Calu3 (cell line): ENCODE results near the gene TSPAN9. TPM values are rescaled to one million over a fixed set of nuclear protein-coding genes. Genes with fewer than 3 reads are reported as not detected.

Experiments used
- BruUV-seq: library from RNA; stranded (reverse); fragments of 400-500 nt; replicated peaks from 2 replicates; lab custom pipeline; 2021; lab: Mats Ljungman, UMichigan
- CTCF ChIA-PET: fragments of 300-600 bp; sonication (Branson Sonifier 250); formaldehyde crosslinking; loops from one replicate; lab custom pipeline; 2022; ENCODE audit warnings: antibody characterized with exemption; lab: Charles Lee
- DNase-seq: peaks from one replicate; pipeline ENCODE4 v3.0.0; 2022
- H3K27ac Mint-ChIP-seq: one replicate; pipeline ENCODE4 v1.8.0; 2022; ENCODE audit warnings: mixed read lengths; ENCODE audit not compliant: unreplicated experiment
- H3K27me3 Mint-ChIP-seq: one replicate; pipeline ENCODE4 v1.8.0; 2022; ENCODE audit warnings: mixed read lengths; ENCODE audit not compliant: unreplicated experiment
- H3K36me3 Mint-ChIP-seq: one replicate; pipeline ENCODE4 v1.8.0; 2022; ENCODE audit warnings: mild to moderate bottlenecking, moderate library complexity, mixed read lengths; ENCODE audit not compliant: insufficient read depth, unreplicated experiment
- H3K4me1 Mint-ChIP-seq: one replicate; pipeline ENCODE4 v1.8.0; 2022; ENCODE audit warnings: mild to moderate bottlenecking, low read depth, mixed read lengths; ENCODE audit not compliant: unreplicated experiment
- H3K4me3 Mint-ChIP-seq: one replicate; pipeline ENCODE4 v1.8.0; 2022; ENCODE audit warnings: mild to moderate bottlenecking, low read depth, moderate library complexity, mixed read lengths; ENCODE audit not compliant: unreplicated experiment
- H3K9me3 Mint-ChIP-seq: one replicate; pipeline ENCODE4 v1.8.0; 2022; ENCODE audit warnings: low read depth, mixed read lengths; ENCODE audit not compliant: unreplicated experiment
- intact Hi-C: fragments of 100-400 bp; cut with micrococcal nuclease; formaldehyde crosslinking; loops from one replicate; pipeline ENCODE4 v1.10.0; 2022; ENCODE audit not compliant: unreplicated experiment
- total RNA-seq: library from RNA; stranded (reverse); gene quantifications from 2 replicates; pipeline ENCODE4 v1.2.3, GENCODE V29; 2022
- TF ChIP-seq, protein P1 (sequence below): fragments of 200-600 bp; IDR thresholded peaks from one replicate; pipeline ENCODE4 v1.8.0; 2022; ENCODE audit warnings: antibody characterized with exemption; ENCODE audit not compliant: unreplicated experiment

TSPAN9 gene
- total RNA-seq, 1 experiment from 2014 or later, result 6.0 TPM

DNA sequence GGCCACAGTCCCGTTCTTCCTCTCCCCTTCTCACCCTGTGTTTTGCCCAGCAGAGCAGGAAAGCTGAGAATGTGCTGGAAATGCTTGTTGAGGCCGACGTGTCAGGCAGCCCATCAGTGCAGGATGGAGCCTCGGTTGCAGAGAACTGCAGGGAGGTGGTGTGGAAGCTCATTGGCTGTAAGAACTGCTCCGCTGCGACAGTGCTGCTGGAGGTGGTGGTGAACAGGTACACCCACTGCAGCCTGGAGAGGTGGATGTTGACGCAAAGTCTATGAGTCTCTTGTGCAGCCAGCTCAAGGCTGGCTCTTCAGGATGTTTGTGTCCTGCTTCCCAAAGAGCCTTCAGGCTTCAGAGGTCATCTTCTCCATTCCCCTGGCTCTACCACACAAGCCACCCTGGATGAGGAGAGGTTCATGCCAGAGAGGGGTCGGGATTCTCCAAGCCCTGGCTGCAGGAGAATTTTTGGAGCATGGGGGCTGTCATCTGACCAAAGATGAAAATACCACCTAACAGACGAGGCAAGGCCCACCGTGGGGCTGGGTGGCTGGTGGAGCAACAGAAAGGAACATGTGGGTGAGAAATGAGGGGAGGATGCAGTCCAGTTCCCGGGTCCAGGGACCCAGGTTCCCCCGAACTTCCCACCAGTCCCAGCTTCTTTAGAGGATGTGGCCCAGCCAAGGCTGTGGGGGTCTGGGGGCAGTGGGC, 239.7 kb downstream of the TSPAN9 start:
- Mint-ChIP-seq H3K36me3 (peaks cover 4% of the 10 kb centered on the region), H3K4me1 (peaks cover 21% of the 10 kb centered on the region), H3K4me3 (no peak overlapping the region), H3K27ac (no peak overlapping the region), H3K9me3 (no peaks in the 10 kb centered on the region), H3K27me3 (peaks cover 47% of the 10 kb centered on the region)
- TF ChIP-seq, protein P1, sequence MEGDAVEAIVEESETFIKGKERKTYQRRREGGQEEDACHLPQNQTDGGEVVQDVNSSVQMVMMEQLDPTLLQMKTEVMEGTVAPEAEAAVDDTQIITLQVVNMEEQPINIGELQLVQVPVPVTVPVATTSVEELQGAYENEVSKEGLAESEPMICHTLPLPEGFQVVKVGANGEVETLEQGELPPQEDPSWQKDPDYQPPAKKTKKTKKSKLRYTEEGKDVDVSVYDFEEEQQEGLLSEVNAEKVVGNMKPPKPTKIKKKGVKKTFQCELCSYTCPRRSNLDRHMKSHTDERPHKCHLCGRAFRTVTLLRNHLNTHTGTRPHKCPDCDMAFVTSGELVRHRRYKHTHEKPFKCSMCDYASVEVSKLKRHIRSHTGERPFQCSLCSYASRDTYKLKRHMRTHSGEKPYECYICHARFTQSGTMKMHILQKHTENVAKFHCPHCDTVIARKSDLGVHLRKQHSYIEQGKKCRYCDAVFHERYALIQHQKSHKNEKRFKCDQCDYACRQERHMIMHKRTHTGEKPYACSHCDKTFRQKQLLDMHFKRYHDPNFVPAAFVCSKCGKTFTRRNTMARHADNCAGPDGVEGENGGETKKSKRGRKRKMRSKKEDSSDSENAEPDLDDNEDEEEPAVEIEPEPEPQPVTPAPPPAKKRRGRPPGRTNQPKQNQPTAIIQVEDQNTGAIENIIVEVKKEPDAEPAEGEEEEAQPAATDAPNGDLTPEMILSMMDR, result no peak
- DNase-seq, result no peak
- intact Hi-C loops, result no loop called here
- CTCF ChIA-PET, result interaction anchor here (0.6 kb wide), 1 partner anchor 66 kb away, joined by 3 read pairs; no protein-coding TSS in a partner anchor
- no TSS peak for BruUV-seq

DNA sequence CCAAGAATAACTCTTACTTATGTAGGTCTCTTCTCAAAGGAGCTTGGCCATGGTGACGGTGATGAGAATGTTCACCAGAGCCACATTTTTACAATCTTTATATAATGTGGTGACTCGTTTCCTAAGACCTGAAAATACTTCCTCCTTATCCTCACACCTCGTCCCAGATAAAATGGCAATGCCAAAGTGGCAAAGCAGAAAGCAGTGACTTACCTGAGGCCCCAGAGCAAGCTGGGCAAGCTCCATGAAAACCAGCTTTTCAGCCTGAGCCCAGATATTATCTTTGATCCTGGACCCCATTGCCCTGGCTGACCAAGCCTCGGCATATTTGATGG, 240.3 kb downstream of the TSPAN9 start:
- CTCF ChIA-PET, result no interaction called here
- no peak overlapping the region for H3K27ac Mint-ChIP-seq
- H3K36me3 Mint-ChIP-seq, result peaks cover 4% of the 10 kb centered on the region
- no peak for DNase-seq
- H3K27me3 Mint-ChIP-seq, result peaks cover 52% of the 10 kb centered on the region
- TF ChIP-seq, protein P1, result no peak
- H3K9me3 Mint-ChIP-seq, result no peaks in the 10 kb centered on the region
- intact Hi-C loops, result no loop called here
- no TSS peak for BruUV-seq
- peaks cover 17% of the 10 kb centered on the region for H3K4me1 Mint-ChIP-seq
- no peak overlapping the region for H3K4me3 Mint-ChIP-seq

DNA sequence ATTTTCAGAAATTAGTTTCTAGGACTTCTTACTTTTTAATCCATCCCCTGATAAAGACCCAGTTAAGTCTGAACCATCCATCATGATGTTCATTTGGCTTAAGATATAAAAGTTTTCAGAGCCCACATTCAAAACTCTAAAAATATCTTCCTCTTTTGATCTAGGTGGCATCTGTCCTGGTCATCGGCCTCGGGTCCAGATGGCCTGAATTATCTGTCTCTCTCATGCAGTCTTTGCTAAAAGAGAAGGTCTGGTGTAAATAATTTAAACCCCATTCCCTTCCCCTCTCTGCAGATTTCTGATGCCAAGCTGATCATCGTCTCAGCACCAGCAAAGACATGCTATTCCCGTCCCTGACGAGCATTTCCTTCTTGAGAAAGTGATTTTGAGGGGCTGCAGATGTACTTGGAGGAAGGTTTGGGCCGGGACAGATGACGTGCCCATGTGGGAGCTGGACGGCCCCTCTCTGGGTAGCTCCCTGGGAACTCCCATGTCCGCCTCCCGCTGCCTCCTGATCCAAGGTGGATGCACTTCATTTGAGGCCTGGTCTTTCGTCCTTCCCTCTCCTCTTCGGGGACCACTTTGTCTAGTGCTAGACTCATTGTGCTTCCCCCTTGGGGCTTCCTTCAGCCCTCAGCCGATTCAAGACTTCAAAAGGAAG, 240.8 kb downstream of the TSPAN9 start:
- intact Hi-C loops, result no loop called here
- Mint-ChIP-seq H3K4me3 (no peak overlapping the region), H3K4me1 (peaks cover 17% of the 10 kb centered on the region), H3K27me3 (peaks cover 57% of the 10 kb centered on the region), H3K36me3 (peaks cover 4% of the 10 kb centered on the region), H3K27ac (no peak overlapping the region), H3K9me3 (no peaks in the 10 kb centered on the region)
- BruUV-seq, result no TSS peak
- CTCF ChIA-PET, result no interaction called here
- DNase-seq, result no peak
- TF ChIP-seq, protein P1, result no peak

DNA sequence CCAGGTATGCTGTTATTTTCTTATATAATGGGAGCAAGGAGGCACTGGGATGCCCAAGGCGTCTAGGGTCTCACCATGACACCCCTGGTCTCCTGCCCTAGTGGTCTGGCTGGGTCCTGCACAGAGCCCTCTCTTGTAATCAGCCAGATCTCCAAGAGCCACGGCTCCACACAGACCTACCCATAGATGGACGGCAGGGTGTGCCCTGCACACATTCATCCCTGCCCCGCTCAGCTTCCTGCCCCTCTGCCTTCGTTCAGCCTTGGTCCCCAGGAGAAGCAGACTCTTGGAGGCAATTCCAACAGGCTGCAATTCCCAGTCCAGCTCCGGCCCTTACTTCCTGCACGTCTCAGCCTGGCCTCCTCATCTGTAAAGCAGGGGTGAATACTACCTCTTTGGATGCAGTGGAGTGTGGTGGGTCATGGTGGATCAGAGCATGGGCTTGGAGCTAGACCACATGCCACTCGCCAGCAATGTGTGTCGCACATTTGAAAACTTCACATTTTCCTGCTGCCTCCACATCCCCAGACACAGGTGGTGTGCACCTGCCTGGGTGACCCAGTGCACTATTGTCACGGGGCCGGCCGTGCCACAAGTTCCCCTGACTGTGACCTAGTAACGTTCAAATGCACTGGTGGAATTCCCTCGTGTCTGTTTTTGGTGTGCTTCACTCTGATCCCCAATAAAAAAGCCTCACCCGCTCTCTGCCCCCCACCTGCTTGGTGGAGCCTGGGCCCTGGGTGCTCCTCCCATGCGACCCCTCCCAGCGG, 242.7 kb downstream of the TSPAN9 start:
- TF ChIP-seq, protein P1, result no peak
- CTCF ChIA-PET, result interaction anchor here (0.5 kb wide), 1 partner anchor 19 kb away, joined by 3 read pairs; no protein-coding TSS in a partner anchor
- Mint-ChIP-seq H3K36me3 (no peaks in the 10 kb centered on the region), H3K9me3 (no peaks in the 10 kb centered on the region), H3K27ac (no peak overlapping the region), H3K27me3 (peaks cover 54% of the 10 kb centered on the region), H3K4me3 (no peak overlapping the region), H3K4me1 (peaks cover 13% of the 10 kb centered on the region)
- no TSS peak for BruUV-seq
- no peak for DNase-seq
- intact Hi-C loops, result no loop called here
